GM21528 (cell line): ENCODE data around the gene LSMEM2.
"Not testable (repeated sequence)": the region's sequence is repeated elsewhere in the genome, so short reads cannot be mapped to it uniquely, and the experiment has no call there.

Experiments
- ATAC-seq: cut with Tn5 transposase; IDR thresholded peaks from one replicate; pipeline ENCODE4 v1.9.1; 2021; ENCODE audit warnings: mild to moderate bottlenecking, moderate library complexity; ENCODE audit not compliant: unreplicated experiment, low FRiP score

Gene LSMEM2

DNA sequence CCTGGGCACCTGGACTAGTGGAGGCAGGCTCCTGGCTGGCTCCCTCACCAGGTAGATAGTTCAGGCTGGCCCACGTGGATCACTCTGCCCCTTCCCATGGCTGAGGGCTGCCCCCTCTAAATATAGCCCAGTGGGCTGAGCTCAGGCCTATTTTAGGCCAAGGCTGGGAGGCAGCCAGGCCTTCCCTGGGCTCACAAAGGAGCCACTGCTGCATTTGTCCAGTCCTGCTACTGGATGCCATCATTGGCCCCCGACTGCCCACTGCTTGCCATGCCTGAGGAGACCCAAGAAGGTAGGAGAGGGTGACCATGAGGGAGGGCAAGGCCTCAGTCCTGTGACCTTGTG lies at the start of gene LSMEM2:
LSMEM2 (plus strand) TSS at position 208 of the 345 bp plus-strand sequence; CDS start at position 235, 27 bp downstream.
- ATAC-seq: no peak

DNA sequence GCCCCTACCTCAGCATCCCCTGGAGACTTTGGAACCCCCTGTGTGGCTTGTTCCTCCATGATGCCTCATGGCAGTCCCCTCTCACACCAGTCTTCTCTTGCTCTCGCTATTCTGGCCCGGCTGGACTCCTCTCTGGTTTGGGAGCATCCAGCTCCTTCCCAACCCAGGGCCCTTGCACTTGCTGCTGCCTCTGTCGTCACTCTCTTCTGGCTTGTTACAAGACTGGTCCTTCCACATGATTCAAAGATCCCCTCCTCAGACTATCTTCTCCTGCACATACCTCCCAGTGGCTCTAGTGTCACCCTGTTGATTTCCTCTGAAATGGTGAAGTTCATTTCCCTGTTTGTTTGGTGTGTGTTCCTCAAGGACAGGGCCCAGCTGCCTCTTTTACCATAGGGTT lies 49.4 kb upstream of the LSMEM2 start:
- no peak for ATAC-seq

DNA sequence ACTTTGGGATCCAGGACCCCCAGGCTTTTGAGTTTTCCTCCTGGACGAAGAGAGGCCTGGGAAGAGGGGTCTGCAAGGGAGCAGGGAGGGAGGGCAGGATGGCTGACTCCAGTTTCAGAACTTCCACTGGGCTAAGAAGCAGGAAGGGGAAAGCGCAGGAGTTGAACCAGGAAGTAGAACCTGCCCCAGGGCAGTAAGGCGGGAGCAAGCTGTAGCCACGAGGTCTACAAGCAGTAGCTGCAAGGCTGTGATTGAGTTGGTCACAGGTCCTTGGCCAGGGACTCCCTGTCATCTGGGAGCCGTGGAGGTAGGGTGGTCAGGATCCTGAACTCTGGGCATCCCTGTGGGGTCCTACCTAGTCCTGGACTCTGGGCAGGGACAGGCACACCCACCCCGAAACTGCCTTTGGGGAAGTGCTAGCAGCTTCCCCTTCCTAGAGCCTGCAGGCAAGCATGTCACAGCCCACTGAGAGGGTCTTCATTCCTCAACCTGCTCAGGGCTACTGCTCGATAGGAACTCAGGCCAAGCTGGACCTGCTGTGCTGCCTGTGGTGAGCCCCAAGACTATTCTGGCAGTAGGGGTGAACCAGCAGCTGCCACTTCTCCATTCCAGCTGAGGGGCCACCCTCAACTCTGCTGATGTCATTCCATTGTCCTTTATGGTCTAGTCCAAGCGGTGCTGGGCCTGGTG lies 48.6 kb upstream of the LSMEM2 start:
- no peak for ATAC-seq

DNA sequence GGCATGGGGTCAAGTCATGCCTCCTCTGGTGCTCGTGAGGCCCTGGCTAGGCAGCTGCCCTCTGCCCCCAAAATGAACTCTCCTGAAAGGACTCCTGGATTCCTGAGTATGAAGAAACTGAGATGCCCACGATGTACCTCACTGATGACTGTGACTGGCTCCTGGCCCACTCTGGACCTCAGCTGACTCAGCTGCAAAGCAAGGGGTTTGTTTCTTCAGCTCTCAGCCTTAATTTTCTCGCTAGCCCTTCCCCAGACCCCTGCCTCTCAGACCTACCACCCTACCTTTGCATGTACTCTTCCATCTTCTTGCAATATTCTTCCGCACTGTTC lies 48.1 kb upstream of the LSMEM2 start:
- ATAC-seq: no peak

DNA sequence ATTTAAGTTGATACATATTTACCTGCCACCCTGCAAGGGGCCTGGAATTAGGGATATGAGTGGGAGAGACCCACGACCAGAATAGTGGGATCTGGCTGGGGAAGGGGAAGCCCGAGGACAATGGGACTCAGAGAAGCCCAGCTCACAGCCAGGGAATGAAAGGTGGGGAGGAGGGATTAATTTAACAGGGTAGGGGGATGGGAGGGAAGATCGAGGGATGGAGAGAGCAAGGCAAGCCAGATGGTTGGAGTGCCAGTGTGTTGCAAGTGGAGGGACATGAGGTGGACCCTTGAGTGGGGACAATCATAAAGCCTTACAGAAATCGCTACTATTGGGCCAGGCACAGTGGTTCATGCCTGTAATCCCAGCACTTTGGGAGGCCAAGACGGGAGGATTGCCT lies 47.3 kb upstream of the LSMEM2 start:
- no peak for ATAC-seq

DNA sequence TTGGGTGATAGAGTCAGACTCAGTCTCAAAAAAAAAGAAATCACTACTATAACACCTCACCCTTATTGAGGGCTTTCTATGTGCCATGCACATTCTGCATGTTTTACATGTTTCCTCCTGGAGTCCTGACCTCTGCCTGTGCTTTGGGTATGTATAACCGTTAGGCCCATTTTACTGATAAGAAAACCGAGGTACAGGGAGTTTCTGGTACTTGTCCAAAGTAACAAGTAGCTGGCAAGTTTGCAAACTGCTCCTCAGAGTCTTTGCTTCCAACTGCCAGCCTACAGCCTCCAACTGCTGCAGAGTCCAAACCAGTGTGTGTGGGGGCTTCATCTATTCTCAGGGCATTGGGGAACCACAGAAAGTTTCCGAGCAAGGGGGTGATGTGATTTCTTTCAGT lies 46.6 kb upstream of the LSMEM2 start:
- no peak for ATAC-seq

DNA sequence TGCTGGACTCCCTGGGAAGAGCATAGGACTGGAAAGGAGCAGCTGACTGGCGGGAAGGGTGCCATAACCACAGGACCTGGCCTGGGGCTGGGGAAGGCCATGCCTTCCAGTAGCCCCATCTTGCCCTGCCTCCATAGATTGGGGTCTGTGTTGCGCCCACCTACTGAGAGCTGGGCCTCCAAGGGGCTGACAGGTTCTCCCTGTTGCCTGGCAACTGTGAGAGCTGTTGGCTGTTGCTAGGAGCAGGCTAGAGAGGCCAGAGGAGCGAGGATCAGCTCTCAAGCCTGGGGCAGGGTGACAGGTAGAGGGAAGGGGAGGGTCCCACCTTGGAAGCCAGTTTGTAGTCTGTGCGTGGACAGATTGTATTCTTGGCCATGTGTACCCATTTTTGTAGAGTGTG lies 45.7 kb upstream of the LSMEM2 start:
- no peak for ATAC-seq

DNA sequence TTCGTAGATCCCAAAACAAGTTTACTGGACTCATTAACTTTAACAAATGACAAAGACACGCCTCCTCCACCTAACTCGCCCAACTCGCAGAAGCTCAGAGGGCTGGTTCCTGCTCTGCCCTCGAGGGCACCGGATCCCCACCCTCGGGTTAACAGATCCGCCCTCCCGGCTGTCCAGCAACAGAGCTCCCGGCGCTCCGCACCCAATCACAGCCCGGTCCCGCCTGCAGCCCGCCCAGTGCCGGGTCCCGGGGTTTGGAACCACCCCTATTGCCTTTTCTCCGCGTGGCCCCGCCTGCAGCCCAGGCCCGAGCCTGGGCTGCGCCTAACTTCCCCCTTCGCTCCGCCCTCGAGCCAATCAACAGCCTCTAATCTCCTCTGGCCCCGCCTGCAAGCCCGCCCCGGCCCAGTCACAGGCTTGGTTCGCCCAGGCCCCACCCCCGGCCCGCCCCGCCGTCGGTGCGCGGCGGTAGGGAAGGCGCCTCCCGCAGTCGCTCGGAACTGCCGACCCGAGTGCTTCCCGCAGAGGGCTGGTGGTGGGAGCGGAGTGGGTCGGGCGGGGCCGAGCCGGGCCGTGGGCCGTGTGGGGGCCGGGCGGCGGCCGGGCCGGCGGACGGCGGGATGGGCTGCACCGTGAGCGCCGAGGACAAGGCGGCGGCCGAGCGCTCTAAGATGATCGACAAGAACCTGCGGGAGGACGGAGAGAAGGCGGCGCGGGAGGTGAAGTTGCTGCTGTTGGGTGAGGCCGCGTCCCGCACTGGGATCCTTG lies 43.0 kb upstream of the LSMEM2 start, which contains the start of gene GNAI2:
GNAI2 (plus strand) TSS at position 489 of the 768 bp plus-strand sequence; CDS start at position 621, 132 bp downstream.
- ATAC-seq: peak; percentile 88

DNA sequence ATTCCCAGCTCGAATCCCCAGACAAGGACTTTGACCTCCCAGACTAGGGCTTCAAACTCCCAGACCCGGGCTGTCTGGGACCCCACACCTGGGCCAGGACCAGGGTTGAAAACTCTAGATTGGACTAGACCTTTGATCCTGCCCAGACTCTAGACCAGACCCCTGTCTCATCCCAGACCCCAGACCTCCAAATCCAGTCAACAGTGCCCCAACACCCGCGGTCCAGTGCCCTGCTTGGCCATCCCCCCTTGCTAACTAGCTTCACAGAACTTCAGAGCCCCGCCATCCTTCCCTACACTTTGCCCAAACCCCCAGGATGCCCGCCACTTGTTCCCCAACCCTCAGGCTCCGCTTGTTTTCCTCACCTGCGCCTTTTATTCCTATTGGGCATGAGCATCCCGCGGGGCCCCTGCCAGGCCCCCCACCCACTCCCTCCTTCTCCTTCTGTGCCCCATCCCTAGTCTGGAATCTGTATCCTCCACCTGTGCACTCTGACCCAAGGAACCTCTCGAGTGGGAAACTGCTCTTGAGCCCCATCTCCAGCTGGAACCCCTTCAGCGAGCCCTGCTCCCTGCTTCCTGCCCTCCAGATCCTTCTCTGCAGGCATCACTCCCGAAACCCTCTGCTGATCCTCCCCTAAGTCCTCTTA lies 42.3 kb upstream of the LSMEM2 start:
- no peak for ATAC-seq

DNA sequence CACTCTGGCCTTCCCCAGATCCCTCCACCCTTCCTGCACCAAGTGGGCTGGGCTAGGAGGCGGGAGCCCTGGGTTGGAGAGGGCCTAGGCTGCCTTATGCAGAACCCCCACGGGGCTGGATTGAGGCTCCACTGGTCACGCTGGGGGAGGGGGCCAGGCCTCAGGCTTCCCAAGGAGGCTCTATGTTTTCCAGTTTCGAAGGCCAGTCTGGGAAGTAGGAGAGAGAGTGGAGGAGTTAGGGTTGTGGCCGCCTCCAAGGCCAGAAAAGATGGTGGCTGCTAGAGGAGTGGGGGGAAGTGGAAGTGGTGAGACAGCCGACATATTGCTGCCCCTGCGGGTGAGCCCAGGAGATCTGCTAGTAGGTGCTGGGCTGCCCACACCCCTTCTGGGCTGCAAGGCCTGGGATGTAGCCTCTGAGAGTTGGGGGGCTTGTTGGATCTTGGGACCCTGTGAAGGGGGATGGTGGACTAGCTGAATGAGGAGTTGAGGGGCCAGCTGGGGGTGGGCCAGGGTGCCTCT lies 41.7 kb upstream of the LSMEM2 start:
- ATAC-seq: no peak

DNA sequence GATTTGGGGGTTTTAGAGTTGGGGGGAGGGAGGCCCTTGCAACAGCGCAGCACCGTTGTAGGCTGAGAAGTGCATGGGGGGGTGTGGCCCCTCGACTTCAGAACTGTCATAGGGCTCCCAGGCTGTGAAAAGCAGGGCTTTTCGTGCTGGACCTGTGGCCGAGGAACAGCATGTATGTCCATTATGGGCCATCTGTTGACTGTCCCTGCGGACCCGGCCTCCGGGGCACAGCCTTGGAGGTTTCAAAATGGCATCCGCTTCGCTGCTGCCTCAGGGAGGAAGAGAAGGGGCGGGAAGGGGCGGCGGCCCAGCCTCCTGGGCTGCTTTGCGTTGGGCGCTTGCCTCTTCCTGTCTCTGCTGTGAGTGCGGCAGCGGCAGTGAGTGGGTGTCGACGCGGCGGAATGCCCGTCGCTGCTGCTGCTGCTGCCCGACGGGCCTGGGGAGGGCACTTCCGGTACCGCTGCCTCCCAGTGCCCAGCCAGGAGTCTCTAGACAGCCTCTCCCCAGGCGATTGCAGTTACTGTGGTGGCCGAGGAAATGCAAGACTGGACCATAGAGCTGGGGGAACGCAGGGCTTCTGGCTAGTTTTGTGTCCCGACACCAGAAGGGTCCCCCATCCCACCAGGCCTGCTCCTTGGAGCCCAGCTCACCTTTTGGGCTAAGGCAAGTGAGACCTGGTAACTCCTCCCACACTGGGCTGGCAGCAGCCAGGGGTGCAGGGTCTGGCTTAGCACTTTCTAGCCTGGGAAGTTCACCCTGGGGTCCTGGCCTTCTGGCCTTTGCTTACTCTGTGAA lies 40.9 kb upstream of the LSMEM2 start:
- ATAC-seq: peak; percentile 38

DNA sequence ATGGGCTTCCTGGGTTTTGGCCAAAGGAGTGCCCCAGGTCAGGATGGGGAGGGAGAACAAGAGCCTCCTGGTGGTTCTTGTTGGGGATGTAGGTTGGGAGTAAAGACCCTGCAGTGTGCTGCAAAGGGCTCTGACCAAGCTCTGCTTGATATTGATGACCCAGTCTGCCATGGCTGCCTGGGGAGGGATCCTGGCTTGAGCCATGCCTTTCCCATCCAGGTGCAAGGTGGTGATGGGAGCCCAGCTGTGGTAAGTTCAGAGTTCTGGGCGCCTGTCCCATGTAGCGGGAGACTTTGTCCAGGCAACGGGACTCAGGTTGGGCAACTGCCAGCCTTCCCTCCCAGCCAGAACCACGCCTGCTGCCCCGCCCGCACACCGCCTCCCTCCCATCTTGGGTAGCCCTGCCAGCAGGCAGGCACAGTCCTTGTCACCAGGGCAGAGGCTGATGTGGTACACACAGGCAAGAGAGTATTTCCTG lies 40.3 kb upstream of the LSMEM2 start:
- ATAC-seq: no peak

DNA sequence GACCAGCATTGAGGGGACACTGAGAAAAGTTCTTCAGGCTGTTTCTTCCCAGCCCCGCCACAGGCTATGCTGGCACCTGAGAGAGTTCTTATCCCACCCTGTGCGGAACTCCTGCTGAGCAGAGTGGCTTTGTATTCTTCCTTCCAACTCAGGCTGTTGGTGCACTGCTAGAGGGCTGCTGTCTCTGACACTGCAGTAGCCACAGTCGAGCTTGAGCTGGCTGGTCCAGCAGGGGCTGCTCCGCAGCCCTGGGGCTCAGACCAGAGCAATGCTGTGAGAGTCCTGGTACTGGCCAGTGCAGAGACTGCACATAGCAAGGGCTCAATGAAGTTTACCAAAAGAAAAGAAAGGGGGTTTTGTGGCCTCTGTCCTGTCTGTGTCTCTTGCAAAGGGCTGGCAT lies 39.2 kb upstream of the LSMEM2 start:
- ATAC-seq: no peak

DNA sequence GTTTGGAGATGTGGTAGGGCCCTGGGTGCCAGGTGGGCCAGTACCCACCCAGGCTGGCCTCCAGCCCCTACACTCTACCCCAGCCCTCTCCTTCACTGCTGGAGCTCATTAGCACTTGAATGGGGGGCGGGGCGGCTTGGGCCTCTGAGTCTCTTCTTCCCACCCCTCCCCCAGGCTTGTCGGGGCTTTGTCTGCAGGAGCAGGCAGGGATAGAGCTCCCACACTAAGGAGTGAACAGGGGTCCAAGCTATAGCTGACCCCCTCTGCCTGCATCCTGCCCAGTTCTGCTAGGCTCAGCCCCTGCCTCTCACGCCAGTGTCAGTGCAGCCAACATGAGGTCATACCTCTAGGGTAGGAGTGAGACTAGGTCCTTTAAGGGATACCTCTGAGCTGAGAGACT lies 37.7 kb upstream of the LSMEM2 start:
- no peak for ATAC-seq

DNA sequence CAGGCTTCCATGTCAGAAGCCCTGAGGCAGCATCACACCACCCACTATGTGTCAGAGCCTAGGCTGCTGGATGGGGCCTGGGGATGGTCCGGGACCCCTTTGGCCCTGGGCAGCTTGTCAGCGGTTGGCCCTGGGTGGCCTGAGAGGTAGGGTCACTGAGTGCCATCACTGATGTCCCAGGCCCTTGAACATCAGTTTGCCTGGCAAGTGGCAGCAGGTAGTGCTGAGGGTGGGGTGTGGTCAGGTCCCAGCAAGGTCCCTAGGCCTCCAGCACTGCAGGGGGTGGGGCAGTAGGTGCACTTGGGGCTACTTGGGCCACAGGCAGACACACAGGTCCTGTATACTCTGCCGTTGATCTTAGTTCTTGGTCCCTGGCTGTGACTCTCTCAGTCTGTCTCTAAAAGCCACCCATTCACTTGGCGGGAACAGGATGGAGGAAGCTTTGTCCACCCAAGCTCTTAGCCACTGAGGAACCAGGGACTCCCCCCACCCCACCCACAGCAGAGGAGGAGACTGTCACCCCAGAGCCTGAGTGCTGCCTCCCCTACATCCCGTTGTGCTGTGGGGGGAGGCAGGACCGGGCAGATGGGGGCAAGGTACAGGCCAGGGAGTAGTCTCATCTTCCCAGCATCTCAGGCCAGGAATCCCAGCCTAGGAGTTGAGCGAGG lies 37.0 kb upstream of the LSMEM2 start:
- no peak for ATAC-seq

DNA sequence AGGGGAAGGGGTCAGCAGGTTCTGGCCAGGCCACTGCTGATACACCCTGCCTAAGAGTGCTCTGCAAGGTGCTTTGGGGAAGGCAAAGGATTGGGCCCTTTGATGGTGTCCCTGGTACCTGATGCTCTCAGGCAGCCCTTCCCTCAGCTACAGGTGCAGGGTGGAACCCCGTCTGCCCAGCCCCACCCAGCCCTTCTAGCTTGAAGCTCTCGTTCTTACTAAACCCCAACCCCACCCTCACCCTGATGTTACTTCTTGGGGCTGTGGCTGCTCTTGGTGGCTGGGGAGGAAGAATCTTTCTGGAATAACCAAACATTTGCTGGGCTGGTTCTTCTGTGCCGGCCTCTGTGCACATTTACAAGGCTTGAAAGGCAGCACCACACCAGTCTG lies 36.5 kb upstream of the LSMEM2 start:
- no peak for ATAC-seq

DNA sequence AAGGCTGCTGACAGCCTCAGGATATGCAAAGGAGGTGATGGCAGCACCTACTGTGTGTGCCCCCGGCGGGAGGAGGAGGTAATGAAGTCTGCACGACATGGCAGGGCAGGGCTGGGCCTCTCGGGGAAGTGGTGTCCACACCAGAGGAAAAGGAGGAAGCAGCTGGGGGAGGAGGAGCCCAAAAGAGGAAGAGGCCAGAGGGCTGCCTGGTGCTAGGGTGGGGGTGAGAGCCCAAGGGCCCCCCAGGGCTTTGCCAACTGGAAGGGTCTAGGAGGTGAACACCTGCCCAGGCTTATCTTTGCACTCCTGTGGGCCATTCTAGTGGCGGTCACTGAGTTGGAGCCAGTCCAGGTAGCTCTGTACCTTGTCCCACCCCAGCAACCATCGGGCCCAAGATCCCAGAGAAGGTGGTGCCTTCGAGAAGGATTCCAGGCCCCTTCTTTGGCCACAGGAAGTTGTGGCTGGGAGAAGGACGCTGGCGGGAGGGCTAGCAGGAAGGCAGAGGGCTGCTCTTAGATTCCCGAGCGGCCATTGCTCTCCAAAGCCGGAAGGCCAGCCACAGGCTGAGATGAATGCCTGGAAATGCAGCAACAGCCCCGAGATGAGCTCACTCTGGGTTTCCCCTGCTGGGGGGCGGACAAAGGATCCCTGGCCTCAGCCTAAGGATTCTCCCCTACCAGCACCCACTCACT lies 35.9 kb upstream of the LSMEM2 start:
- ATAC-seq: no peak

DNA sequence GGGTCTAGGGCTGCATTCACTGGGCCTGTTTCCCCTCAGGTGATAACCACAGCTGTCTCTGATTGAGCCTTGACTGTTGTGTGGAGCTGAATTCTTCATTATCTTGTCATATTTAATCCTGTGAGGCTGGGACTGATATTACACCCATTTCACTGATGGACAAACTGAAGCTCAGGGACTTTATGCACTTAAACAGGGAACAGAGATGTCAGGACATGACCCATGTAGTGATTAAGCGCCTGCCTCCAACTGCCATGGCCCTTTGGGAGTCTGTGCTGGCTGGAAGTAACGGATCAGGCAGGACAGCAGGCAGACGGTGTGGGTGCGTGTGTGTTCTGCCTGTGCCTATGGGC lies 35.4 kb upstream of the LSMEM2 start:
- no peak for ATAC-seq

DNA sequence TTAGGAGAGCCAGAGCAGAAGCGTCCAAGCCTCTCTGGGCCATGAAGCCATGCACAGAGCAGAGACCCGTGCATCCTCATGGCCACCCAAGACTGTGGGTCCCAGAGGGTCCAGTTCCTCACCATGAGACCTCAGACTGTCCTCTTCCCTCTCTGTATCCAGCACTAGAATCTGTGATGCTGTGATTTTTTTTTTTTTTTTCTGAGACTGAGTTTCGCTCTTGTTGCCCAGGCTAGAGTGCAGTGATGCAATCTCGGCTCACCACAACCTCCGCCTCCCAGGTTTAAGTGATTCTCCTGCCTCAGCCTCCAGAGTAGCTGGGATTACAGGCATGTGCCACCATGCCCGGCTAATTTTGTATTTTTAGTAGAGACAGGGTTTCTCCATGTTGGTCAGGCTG lies 34.1 kb upstream of the LSMEM2 start:
- ATAC-seq: not testable (repeated sequence)
